Calu3 (cell line): ENCODE data around the gene CTAGE8. TPM values are rescaled to one million over a fixed set of nuclear protein-coding genes. Genes with fewer than 3 reads are reported as not detected.
"Not testable (repeated sequence)": the region's sequence is repeated elsewhere in the genome, so short reads cannot be mapped to it uniquely, and the experiment has no call there.

Experiments used
- BruUV-seq: library from RNA; stranded (reverse); fragments of 400-500 nt; replicated peaks from 2 replicates; lab custom pipeline; 2021; lab: Mats Ljungman, UMichigan
- CTCF ChIA-PET: fragments of 300-600 bp; sonication (Branson Sonifier 250); formaldehyde crosslinking; loops from one replicate; lab custom pipeline; 2022; ENCODE audit warnings: antibody characterized with exemption; lab: Charles Lee
- DNase-seq: peaks from one replicate; pipeline ENCODE4 v3.0.0; 2022
- H3K27ac Mint-ChIP-seq: one replicate; pipeline ENCODE4 v1.8.0; 2022; ENCODE audit warnings: mixed read lengths; ENCODE audit not compliant: unreplicated experiment
- H3K27me3 Mint-ChIP-seq: one replicate; pipeline ENCODE4 v1.8.0; 2022; ENCODE audit warnings: mixed read lengths; ENCODE audit not compliant: unreplicated experiment
- H3K36me3 Mint-ChIP-seq: one replicate; pipeline ENCODE4 v1.8.0; 2022; ENCODE audit warnings: mild to moderate bottlenecking, moderate library complexity, mixed read lengths; ENCODE audit not compliant: insufficient read depth, unreplicated experiment
- H3K4me1 Mint-ChIP-seq: one replicate; pipeline ENCODE4 v1.8.0; 2022; ENCODE audit warnings: mild to moderate bottlenecking, low read depth, mixed read lengths; ENCODE audit not compliant: unreplicated experiment
- H3K4me3 Mint-ChIP-seq: one replicate; pipeline ENCODE4 v1.8.0; 2022; ENCODE audit warnings: mild to moderate bottlenecking, low read depth, moderate library complexity, mixed read lengths; ENCODE audit not compliant: unreplicated experiment
- H3K9me3 Mint-ChIP-seq: one replicate; pipeline ENCODE4 v1.8.0; 2022; ENCODE audit warnings: low read depth, mixed read lengths; ENCODE audit not compliant: unreplicated experiment
- intact Hi-C: fragments of 100-400 bp; cut with micrococcal nuclease; formaldehyde crosslinking; loops from one replicate; pipeline ENCODE4 v1.10.0; 2022; ENCODE audit not compliant: unreplicated experiment
- total RNA-seq: library from RNA; stranded (reverse); gene quantifications from 2 replicates; pipeline ENCODE4 v1.2.3, GENCODE V29; 2022

CTAGE8 gene
- total RNA-seq, 1 experiment from 2014 or later: 4.3 TPM

DNA sequence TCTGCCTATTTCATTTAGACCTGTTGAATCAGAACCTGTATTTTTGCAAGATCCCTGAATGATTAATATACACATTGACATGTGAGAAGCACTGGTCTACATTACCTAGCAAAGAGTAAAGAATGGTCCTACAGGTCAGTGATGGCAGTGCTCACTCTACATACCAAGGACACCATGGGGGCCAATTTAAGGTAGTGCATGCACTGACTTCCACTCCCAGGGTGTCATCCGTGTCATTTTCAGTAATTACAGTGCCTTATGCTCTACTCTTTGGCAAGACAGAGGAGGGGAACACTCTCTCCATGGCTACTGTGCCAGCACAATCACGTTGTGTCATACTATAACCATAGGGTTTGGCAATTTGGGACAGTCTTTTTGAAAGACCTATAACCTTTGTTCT, 23.7 kb downstream of the CTAGE8 start:
- H3K27me3 Mint-ChIP-seq, DNase-seq, H3K4me1 Mint-ChIP-seq, intact Hi-C loops, H3K27ac Mint-ChIP-seq, H3K36me3 Mint-ChIP-seq, H3K9me3 Mint-ChIP-seq, CTCF ChIA-PET, H3K4me3 Mint-ChIP-seq, BruUV-seq: not testable (repeated sequence)

DNA sequence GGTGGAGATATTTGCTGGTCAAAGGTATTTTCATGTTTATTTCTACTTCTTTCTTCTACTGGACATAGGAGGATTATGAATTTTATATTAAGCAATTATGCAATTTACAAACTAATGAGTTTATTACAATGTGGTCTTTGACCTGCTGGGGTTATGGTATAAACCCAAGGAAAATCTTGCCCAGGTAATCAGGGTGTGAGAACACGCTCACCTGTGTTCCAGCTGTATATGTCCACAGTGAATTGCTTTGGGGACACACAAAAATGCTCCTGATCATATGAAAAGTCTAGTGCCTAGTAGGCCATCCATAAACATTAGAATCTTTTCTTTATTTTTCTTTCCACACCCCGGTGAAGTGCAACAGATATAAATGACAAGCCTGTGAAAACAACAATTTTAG, 29.7 kb downstream of the CTAGE8 start, which contains the start of gene OR2A42:
Gene OR2A42 (minus strand): TSS at position 241 of the 400 bp plus-strand sequence. CDS start 6,762 bp downstream, outside the sequence.
- H3K4me3 Mint-ChIP-seq, H3K36me3 Mint-ChIP-seq, BruUV-seq, H3K27me3 Mint-ChIP-seq, intact Hi-C loops, CTCF ChIA-PET, H3K9me3 Mint-ChIP-seq, H3K27ac Mint-ChIP-seq, H3K4me1 Mint-ChIP-seq, DNase-seq: not testable (repeated sequence)

DNA sequence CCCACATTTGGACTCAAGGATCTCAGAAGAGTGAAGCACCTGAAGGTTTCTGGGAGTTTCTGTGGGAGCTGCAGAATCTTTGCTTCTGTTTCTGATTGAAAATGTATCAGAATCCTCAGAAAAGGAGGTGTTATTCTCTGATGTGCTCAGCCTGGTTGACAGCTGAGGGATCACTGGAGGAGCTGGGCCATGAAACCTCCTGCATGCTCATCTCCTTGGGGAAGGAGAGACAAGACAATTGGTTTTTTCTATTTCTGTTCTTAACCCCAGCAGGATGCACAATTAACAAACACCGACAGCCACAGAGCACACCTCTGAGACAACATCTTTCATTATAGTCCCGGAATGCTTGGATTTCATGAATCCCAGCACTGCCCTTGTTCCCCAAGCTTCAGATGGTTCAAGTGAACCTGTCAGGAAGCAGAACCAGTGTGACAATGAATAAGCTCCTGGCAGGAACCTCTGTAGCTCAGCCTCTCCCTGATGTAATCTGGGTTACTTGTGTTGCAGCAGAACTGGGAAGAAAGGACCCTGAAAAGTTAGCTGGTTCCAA, 30.5 kb downstream of the CTAGE8 start:
- H3K36me3 Mint-ChIP-seq, H3K4me1 Mint-ChIP-seq, BruUV-seq, H3K9me3 Mint-ChIP-seq, H3K27me3 Mint-ChIP-seq, H3K27ac Mint-ChIP-seq, CTCF ChIA-PET, DNase-seq, H3K4me3 Mint-ChIP-seq, intact Hi-C loops: not testable (repeated sequence)

DNA sequence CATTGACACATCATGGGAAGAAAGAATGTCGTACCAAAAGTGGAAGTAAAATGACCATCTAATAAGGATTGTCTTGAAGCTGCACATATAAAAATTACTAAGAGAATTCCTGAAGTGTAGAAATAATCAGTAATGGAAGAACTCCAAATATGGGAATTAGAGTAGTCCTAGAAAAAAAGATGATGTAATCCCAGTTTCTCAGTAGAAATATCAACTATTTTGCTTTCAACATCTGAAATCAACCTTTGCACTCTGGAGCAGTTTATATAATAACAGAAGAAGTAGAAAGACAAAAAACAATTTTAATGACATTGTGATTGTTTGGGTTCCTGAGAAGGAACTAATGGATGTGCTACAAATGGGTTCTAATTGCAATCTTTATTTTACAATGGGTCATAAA, 36.0 kb downstream of the CTAGE8 start:
- H3K9me3 Mint-ChIP-seq, H3K4me3 Mint-ChIP-seq, H3K27ac Mint-ChIP-seq, H3K36me3 Mint-ChIP-seq, H3K27me3 Mint-ChIP-seq, BruUV-seq, H3K4me1 Mint-ChIP-seq, intact Hi-C loops, CTCF ChIA-PET, DNase-seq: not testable (repeated sequence)

DNA sequence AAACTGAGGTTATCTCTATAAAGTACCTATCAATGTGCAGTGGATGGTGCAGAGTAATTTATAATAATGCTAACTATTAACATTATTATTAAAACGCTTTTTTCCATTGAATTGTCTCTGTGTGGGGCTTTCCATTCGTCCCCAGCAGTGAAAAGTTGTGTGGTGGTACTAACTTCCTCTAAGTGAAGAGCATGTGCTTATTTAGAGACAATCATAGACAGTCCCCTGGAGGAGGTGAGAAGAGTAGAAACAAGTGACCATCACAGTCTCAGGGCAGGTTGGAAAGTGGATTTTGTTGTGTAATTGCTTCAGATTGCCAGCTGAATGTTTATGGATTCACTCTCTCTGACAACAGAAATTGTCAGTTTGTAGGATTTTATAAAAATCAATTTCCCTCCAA, 38.1 kb downstream of the CTAGE8 start:
- H3K36me3 Mint-ChIP-seq, CTCF ChIA-PET, H3K27ac Mint-ChIP-seq, DNase-seq, H3K4me1 Mint-ChIP-seq, H3K27me3 Mint-ChIP-seq, H3K4me3 Mint-ChIP-seq, BruUV-seq, H3K9me3 Mint-ChIP-seq, intact Hi-C loops: not testable (repeated sequence)

DNA sequence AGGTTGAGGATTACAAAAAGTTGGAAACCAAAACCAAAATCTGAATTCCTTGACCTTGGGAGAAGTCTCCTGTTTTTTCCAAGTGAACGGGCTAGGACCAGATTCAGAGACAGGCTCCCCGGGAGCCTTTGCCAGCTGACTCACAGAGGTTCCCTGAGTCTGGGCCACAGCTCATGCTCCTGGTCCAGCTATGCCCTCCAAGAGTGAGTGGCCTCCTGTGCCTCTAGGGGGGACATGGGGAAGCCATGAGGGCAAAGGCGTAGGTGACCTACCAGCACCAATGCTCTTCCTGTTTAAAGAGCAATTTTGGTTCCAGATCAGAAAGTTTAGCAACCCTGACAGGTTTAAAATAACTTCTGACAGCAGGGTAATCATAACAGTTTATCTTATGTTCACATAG, 40.3 kb downstream of the CTAGE8 start:
- H3K4me3 Mint-ChIP-seq, H3K36me3 Mint-ChIP-seq, intact Hi-C loops, H3K9me3 Mint-ChIP-seq, H3K27ac Mint-ChIP-seq, BruUV-seq, DNase-seq, CTCF ChIA-PET, H3K27me3 Mint-ChIP-seq, H3K4me1 Mint-ChIP-seq: not testable (repeated sequence)

DNA sequence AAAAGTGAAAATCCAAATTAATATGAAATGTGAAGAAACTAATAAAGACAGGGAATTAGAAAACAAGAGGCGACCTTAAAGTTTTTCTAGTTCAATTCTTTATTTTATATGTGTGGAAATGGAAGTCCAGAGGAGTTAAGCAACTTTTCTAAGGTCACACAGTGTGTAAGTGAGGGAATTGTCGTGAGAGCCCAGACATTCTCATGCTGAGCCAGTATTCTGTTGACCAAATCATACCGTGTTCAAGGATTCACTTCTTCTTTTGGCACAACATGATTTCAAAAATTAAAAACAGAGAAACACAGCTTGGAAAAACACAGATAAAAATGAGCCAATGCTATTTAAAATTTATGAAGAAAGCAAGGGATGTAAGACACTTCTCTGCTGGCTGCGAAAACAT, 42.2 kb downstream of the CTAGE8 start:
- H3K4me3 Mint-ChIP-seq, intact Hi-C loops, H3K36me3 Mint-ChIP-seq, H3K4me1 Mint-ChIP-seq, H3K27ac Mint-ChIP-seq, BruUV-seq, H3K27me3 Mint-ChIP-seq, CTCF ChIA-PET, H3K9me3 Mint-ChIP-seq, DNase-seq: not testable (repeated sequence)

DNA sequence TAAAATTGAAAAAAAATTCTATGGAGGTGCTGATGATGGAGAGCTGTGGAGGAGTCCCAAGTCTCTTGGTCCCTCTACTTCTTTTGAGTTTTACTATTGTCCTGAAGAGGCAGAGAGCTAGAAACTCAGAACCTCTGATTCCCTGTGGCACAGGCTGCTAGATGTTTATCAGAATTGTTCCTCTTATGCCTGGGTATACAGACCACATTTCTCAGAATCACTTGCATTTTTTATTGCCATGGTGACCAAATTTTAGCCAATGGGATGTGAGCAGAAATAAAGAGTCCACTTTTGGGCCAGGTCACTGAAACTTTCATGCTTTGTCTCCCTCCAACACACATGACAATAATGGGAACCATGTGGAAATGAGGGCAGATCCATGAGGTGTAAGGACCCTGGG, 45.4 kb downstream of the CTAGE8 start:
- intact Hi-C loops, H3K27me3 Mint-ChIP-seq, DNase-seq, H3K4me3 Mint-ChIP-seq, H3K9me3 Mint-ChIP-seq, H3K4me1 Mint-ChIP-seq, H3K27ac Mint-ChIP-seq, BruUV-seq, CTCF ChIA-PET, H3K36me3 Mint-ChIP-seq: not testable (repeated sequence)

DNA sequence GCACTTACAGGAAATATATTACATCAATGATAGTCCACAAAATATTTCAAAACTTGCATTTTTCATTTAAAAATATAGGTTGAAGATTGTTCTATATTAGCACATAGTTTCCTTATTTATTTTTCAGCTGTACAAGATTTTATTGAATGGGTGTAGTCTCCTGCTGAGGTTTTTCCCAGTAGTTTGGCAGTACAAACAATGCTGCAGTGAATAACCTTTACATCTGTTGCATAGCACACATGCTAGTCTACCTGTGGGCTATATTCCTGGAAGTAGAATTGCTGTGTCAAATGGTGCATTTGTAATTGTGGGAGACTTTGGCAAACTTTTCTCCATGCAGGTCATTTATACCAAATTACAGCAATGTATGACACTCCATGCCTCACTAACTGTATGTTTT, 48.6 kb downstream of the CTAGE8 start:
- H3K36me3 Mint-ChIP-seq, H3K9me3 Mint-ChIP-seq, H3K27ac Mint-ChIP-seq, BruUV-seq, CTCF ChIA-PET, H3K4me3 Mint-ChIP-seq, H3K27me3 Mint-ChIP-seq, H3K4me1 Mint-ChIP-seq, DNase-seq, intact Hi-C loops: not testable (repeated sequence)

DNA sequence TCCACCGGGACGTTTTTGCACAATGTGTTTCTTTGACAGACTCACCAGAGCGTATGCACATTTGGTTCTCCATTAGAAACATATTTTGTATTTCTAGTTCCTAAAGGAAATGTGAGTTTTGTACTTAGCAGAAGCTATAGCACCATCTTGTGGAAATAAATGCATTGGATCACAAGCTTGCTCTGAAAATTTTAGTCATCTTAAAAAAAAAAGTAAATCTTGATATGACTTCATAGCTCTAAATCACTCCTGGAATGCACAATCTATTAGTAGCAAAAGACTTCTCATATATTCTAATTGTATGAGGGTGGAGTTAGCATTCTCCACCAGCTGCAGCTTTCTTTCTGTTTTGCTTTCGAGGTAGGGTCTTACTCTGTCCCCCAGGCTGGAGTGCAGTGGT, 49.9 kb downstream of the CTAGE8 start:
- H3K27me3 Mint-ChIP-seq, H3K4me1 Mint-ChIP-seq, H3K9me3 Mint-ChIP-seq, intact Hi-C loops, BruUV-seq, H3K36me3 Mint-ChIP-seq, H3K4me3 Mint-ChIP-seq, CTCF ChIA-PET, DNase-seq, H3K27ac Mint-ChIP-seq: not testable (repeated sequence)
